ENCODE data around the gene BCL2.
A peak's percentile ranks its signal among the peaks of the same experiment; 100 is the strongest.

Gene BCL2

GRCh38 chr18:63145166-63145850, 174.3 kb downstream of the BCL2 start:
- Histone ChIP-seq H3K27me3 (no peaks in the 10 kb centered on the region), H3K4me1 (peaks cover 80% of the 10 kb centered on the region), H3K36me3 (peaks cover 31% of the 10 kb centered on the region), H3K4me3 (no peak overlapping the region; the same call in 1 of the 2 replicates), H4K20me1 (no peaks in the 10 kb centered on the region), H3K27ac (peak overlapping the region; percentile 88), H3K9me3 (peaks cover 9% of the 10 kb centered on the region; the same call in 1 of the 2 replicates), H3K9ac (peak overlapping the region; percentile 27), H3K4me2 (peak overlapping the region; percentile 90)
- no peak for TF ChIP-seq Cebpa-rat (IDR thresholded peaks at IDR 0.05)

- no peak overlapping the region; the same call in 1 of the 2 replicates for H3K4me3 ChIP-seq
- H3K4me2 ChIP-seq: peak overlapping the region; percentile 90
- peaks cover 85% of the 10 kb centered on the region for H3K4me1 ChIP-seq
- H3K9ac ChIP-seq: peak overlapping the region; percentile 27; the same call in 1 of the 2 replicates
- peak overlapping the region; percentile 88 for H3K27ac ChIP-seq
- no peak for TF ChIP-seq Cebpa-rat (IDR thresholded peaks at IDR 0.05)
- H4K20me1 ChIP-seq: no peaks in the 10 kb centered on the region
- no peaks in the 10 kb centered on the region for H3K27me3 ChIP-seq
- H3K36me3 ChIP-seq: peaks cover 25% of the 10 kb centered on the region
- peaks cover 9% of the 10 kb centered on the region; the same call in 1 of the 2 replicates for H3K9me3 ChIP-seq
These were observed 174.8 kb downstream of the BCL2 start for GRCh38 chr18:63144748-63145147.

GRCh38 chr18:63143330-63143771, 176.2 kb downstream of the BCL2 start:
- TF ChIP-seq Cebpa-rat (IDR thresholded peaks at IDR 0.05): no peak
- Histone ChIP-seq H3K27me3 (no peaks in the 10 kb centered on the region), H3K9me3 (peaks cover 3% of the 10 kb centered on the region; the same call in 1 of the 2 replicates), H3K9ac (peak overlapping the region; percentile 70), H3K4me2 (peak overlapping the region; percentile 90), H3K4me3 (peak overlapping the region; percentile 50), H3K4me1 (peaks cover 99% of the 10 kb centered on the region), H4K20me1 (no peaks in the 10 kb centered on the region), H3K36me3 (peaks cover 11% of the 10 kb centered on the region; the same call in 1 of the 2 replicates), H3K27ac (peak overlapping the region; percentile 88)

- Histone ChIP-seq H3K4me2 (peak overlapping the region; percentile 90), H3K4me3 (peak overlapping the region; percentile 50), H3K4me1 (peaks cover 98% of the 10 kb centered on the region), H3K36me3 (peaks cover 7% of the 10 kb centered on the region; the same call in 1 of the 2 replicates), H3K9ac (peak overlapping the region; percentile 70), H3K9me3 (peaks cover 3% of the 10 kb centered on the region; the same call in 1 of the 2 replicates), H4K20me1 (no peaks in the 10 kb centered on the region), H3K27ac (peak overlapping the region; percentile 88), H3K27me3 (no peaks in the 10 kb centered on the region)
- TF ChIP-seq Cebpa-rat (IDR thresholded peaks at IDR 0.05): no peak
These were observed 176.9 kb downstream of the BCL2 start for GRCh38 chr18:63142594-63143225.

GRCh38 chr18:63141778-63142176, 177.8 kb downstream of the BCL2 start:
- H4K20me1 ChIP-seq: no peaks in the 10 kb centered on the region
- H3K4me3 ChIP-seq: peak overlapping the region; percentile 50
- peak overlapping the region; percentile 70 for H3K9ac ChIP-seq
- peak overlapping the region; percentile 90 for H3K4me2 ChIP-seq
- peaks cover 3% of the 10 kb centered on the region; the same call in 1 of the 2 replicates for H3K9me3 ChIP-seq
- H3K27me3 ChIP-seq: no peaks in the 10 kb centered on the region
- peak overlapping the region; percentile 88 for H3K27ac ChIP-seq
- no peak for TF ChIP-seq Cebpa-rat (IDR thresholded peaks at IDR 0.05)
- peaks cover 98% of the 10 kb centered on the region for H3K4me1 ChIP-seq
- H3K36me3 ChIP-seq: no peaks in the 10 kb centered on the region

GRCh38 chr18:63140997-63141777, 178.4 kb downstream of the BCL2 start:
- Histone ChIP-seq H3K27me3 (no peaks in the 10 kb centered on the region), H3K9me3 (peaks cover 3% of the 10 kb centered on the region; the same call in 1 of the 2 replicates), H3K36me3 (no peaks in the 10 kb centered on the region), H3K4me3 (peak overlapping the region; percentile 50; the same call in 1 of the 2 replicates), H3K9ac (peak overlapping the region; percentile 70), H3K4me2 (peak overlapping the region; percentile 90), H3K27ac (peak overlapping the region; percentile 88), H3K4me1 (peaks cover 98% of the 10 kb centered on the region), H4K20me1 (no peaks in the 10 kb centered on the region)
- no peak for TF ChIP-seq Cebpa-rat (IDR thresholded peaks at IDR 0.05)

- Histone ChIP-seq H3K9ac (no peak overlapping the region; the same call in 1 of the 2 replicates), H3K27ac (peak overlapping the region; percentile 88), H3K36me3 (peaks cover 8% of the 10 kb centered on the region; the same call in 1 of the 2 replicates), H3K4me1 (peaks cover 98% of the 10 kb centered on the region), H3K4me3 (0 out of 2 replicates have a peak overlapping the region, but pooled peaks have one; percentile 5), H3K27me3 (no peaks in the 10 kb centered on the region), H3K4me2 (peak overlapping the region; percentile 90), H3K9me3 (peaks cover 3% of the 10 kb centered on the region; the same call in 1 of the 2 replicates), H4K20me1 (no peaks in the 10 kb centered on the region)
- TF ChIP-seq Cebpa-rat (IDR thresholded peaks at IDR 0.05): no peak
These were observed 179.5 kb downstream of the BCL2 start for GRCh38 chr18:63140038-63140450.

GRCh38 chr18:63138436-63139340, 180.9 kb downstream of the BCL2 start:
- H3K4me3 ChIP-seq: peak overlapping the region; percentile 49
- no peaks in the 10 kb centered on the region for H3K27me3 ChIP-seq
- no peaks in the 10 kb centered on the region for H4K20me1 ChIP-seq
- H3K4me2 ChIP-seq: peak overlapping the region; percentile 90
- H3K9ac ChIP-seq: peak overlapping the region; percentile 74
- H3K27ac ChIP-seq: peak overlapping the region; percentile 88
- H3K9me3 ChIP-seq: peaks cover 3% of the 10 kb centered on the region; the same call in 1 of the 2 replicates
- H3K4me1 ChIP-seq: peaks cover 95% of the 10 kb centered on the region
- peaks cover 10% of the 10 kb centered on the region; the same call in 1 of the 2 replicates for H3K36me3 ChIP-seq
- no peak for TF ChIP-seq Cebpa-rat (IDR thresholded peaks at IDR 0.05)
